KMS-11 (cell line): ENCODE data around the gene SNAP91.
"Not testable (repeated sequence)": the region's sequence is repeated elsewhere in the genome, so short reads cannot be mapped to it uniquely, and the experiment has no call there.

Experiments
- H2AFZ ChIP-seq: fragments of 200-600 bp; sonication (generic); 2 replicates; pipeline ENCODE4 v1.6.1; 2016; ENCODE audit warnings: antibody characterized with exemption, mixed run types, low read depth
- H3K27ac ChIP-seq: fragments of 200-600 bp; sonication (generic); 2 replicates; pipeline ENCODE4 v1.6.1; 2016; ENCODE audit warnings: mild to moderate bottlenecking, mixed run types
- H3K27me3 ChIP-seq: fragments of 200-600 bp; sonication (generic); 2 replicates; pipeline ENCODE4 v1.6.1; 2017; ENCODE audit warnings: mild to moderate bottlenecking, low read depth, mixed run types, moderate library complexity; ENCODE audit not compliant: insufficient read depth
- H3K36me3 ChIP-seq: fragments of 200-600 bp; sonication (generic); 2 replicates; pipeline ENCODE4 v1.6.1; 2017; ENCODE audit warnings: mild to moderate bottlenecking, mixed run types; ENCODE audit not compliant: insufficient read depth
- H3K4me1 ChIP-seq: fragments of 200-600 bp; sonication (generic); 2 replicates; pipeline ENCODE4 v1.6.1; 2016; ENCODE audit warnings: mild to moderate bottlenecking, low read depth, mixed run types; ENCODE audit not compliant: poor library complexity, severe bottlenecking
- H3K4me2 ChIP-seq: fragments of 200-600 bp; sonication (generic); 2 replicates; pipeline ENCODE4 v1.7.0; 2016; ENCODE audit warnings: mild to moderate bottlenecking, mixed run types
- H3K4me3 ChIP-seq: fragments of 200-600 bp; sonication (generic); IDR thresholded peaks from 2 replicates; pipeline ENCODE4 v1.6.1; 2017; ENCODE audit warnings: low read depth, low read length, mixed read lengths; ENCODE audit not compliant: insufficient read depth
- H3K79me2 ChIP-seq: fragments of 200-600 bp; sonication (generic); 2 replicates; pipeline ENCODE4 v1.6.1; 2016; ENCODE audit warnings: low read depth, mixed run types; ENCODE audit not compliant: insufficient read depth
- H3K9ac ChIP-seq: fragments of 200-600 bp; sonication (generic); 2 replicates; pipeline ENCODE4 v1.6.1; 2016; ENCODE audit warnings: mild to moderate bottlenecking, mixed run types
- H4K20me1 ChIP-seq: fragments of 200-600 bp; sonication (generic); 2 replicates; pipeline ENCODE4 v1.6.1; 2016; ENCODE audit warnings: mild to moderate bottlenecking, mixed run types; ENCODE audit not compliant: insufficient read depth
- TF ChIP-seq, protein P1 (sequence below): fragments of 200-600 bp; sonication (generic); conservative IDR thresholded peaks from 2 replicates; pipeline ENCODE4 v1.6.1; 2017; ENCODE audit warnings: low read depth, mild to moderate bottlenecking, antibody characterized with exemption, low read length, moderate library complexity, mixed read lengths

SNAP91 gene

DNA sequence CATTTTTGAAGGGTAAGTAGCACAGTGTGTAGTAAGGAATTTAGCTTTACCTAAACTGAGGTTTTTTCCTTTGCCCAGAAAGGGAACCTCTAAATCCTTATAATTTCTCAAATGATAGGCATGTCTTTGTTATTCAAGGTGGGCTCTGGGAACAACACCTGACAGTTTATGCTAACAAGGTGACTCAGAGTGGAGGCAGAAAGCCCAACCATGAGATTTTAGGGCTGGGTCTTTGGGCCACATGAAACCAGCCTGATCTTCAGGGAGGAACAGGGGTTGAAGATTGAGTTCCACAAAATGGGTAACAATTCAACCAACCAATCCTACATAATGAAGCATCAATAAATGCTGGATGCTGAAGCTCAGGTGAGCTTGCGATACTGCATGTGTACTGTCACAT, 149.9 kb downstream of the SNAP91 start:
- Histone ChIP-seq H3K79me2 (no peaks in the 10 kb centered on the region), H3K4me2 (no peak overlapping the region), H3K36me3 (no peaks in the 10 kb centered on the region), H3K27me3 (no peaks in the 10 kb centered on the region), H3K27ac (no peak overlapping the region), H2AFZ (no peak overlapping the region), H3K4me3 (no peak overlapping the region), H3K9ac (no peak overlapping the region), H3K4me1 (no peaks in the 10 kb centered on the region), H4K20me1 (no peaks in the 10 kb centered on the region)
- TF ChIP-seq, protein P1, sequence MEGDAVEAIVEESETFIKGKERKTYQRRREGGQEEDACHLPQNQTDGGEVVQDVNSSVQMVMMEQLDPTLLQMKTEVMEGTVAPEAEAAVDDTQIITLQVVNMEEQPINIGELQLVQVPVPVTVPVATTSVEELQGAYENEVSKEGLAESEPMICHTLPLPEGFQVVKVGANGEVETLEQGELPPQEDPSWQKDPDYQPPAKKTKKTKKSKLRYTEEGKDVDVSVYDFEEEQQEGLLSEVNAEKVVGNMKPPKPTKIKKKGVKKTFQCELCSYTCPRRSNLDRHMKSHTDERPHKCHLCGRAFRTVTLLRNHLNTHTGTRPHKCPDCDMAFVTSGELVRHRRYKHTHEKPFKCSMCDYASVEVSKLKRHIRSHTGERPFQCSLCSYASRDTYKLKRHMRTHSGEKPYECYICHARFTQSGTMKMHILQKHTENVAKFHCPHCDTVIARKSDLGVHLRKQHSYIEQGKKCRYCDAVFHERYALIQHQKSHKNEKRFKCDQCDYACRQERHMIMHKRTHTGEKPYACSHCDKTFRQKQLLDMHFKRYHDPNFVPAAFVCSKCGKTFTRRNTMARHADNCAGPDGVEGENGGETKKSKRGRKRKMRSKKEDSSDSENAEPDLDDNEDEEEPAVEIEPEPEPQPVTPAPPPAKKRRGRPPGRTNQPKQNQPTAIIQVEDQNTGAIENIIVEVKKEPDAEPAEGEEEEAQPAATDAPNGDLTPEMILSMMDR: no peak

DNA sequence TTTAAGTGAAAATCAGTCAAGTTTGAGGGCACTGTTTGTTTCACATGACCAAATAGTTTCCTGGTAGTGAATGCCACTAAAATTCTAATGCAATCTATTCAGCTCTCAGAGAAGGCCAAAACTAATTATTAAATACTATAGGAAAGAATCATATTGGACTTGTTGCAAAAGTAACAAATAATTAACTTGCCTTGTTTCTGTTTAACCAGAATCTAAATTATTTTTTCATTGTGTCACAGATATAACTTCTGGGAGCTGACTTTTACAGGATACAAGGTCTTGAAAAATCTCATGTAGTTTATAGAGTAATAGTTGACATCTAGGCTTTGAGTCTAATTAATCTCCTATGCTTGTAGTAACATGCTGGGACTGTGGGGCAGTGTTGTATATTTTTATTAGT, 152.0 kb downstream of the SNAP91 start:
- TF ChIP-seq, protein P1: no peak
- Histone ChIP-seq H2AFZ (no peak overlapping the region), H3K27me3 (no peaks in the 10 kb centered on the region), H4K20me1 (no peaks in the 10 kb centered on the region), H3K27ac (no peak overlapping the region), H3K4me2 (no peak overlapping the region), H3K9ac (no peak overlapping the region), H3K4me3 (no peak overlapping the region), H3K4me1 (no peaks in the 10 kb centered on the region), H3K36me3 (no peaks in the 10 kb centered on the region), H3K79me2 (no peaks in the 10 kb centered on the region)

GRCh38 chr6:83551748-83552147, 157.2 kb downstream of the SNAP91 start:
- H4K20me1 ChIP-seq, H2AFZ ChIP-seq, H3K4me3 ChIP-seq, H3K4me1 ChIP-seq, H3K4me2 ChIP-seq, H3K9ac ChIP-seq, H3K27me3 ChIP-seq, H3K27ac ChIP-seq, H3K36me3 ChIP-seq, H3K79me2 ChIP-seq: not testable (repeated sequence)

DNA sequence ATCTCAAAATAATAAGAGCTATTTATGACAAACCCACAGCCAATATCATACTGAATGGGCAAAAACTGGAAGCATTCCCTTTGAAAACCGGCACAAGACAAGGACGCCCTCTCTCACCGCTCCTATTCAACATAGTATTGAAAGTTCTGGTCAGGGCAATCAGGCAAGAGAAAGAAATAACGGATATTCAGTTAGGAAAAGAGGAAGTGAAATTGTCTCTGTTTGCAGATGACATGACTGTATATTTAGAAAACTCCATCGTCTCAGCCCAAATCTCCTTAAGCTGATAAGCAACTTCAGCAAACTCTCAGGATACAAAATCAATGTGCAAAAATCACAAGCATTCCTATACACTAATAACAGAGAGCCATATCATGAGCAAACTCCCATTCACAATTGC, 158.4 kb downstream of the SNAP91 start:
- H3K27me3 ChIP-seq, H3K4me1 ChIP-seq, H3K79me2 ChIP-seq, H3K4me2 ChIP-seq, H3K27ac ChIP-seq, H3K36me3 ChIP-seq, H4K20me1 ChIP-seq, H3K4me3 ChIP-seq, H3K9ac ChIP-seq, H2AFZ ChIP-seq: not testable (repeated sequence)

GRCh38 chr6:83546636-83547035, 162.3 kb downstream of the SNAP91 start:
- Histone ChIP-seq H4K20me1 (no peaks in the 10 kb centered on the region), H3K4me2 (no peak overlapping the region), H3K4me1 (no peaks in the 10 kb centered on the region), H3K9ac (no peak overlapping the region), H3K27me3 (no peaks in the 10 kb centered on the region), H2AFZ (no peak overlapping the region), H3K79me2 (no peaks in the 10 kb centered on the region), H3K27ac (no peak overlapping the region), H3K36me3 (no peaks in the 10 kb centered on the region), H3K4me3 (no peak overlapping the region)
- TF ChIP-seq, protein P1: no peak
